DMS153 treated with DMSO at 0.1 percent for 48 hours (cell line): Measurements from ENCODE around the gene TMEM89.

Experiments
- DNase-seq: peaks from one replicate; lab custom pipeline; 2025; ENCODE audit not compliant: unreplicated experiment; lab: John Stamatoyannopoulos, UW

TMEM89 gene

GRCh38 chr3:48642605-48643004 lies 21.0 kb upstream of the TMEM89 start:
- no peak for DNase-seq

- no peak for DNase-seq
Measured at GRCh38 chr3:48641396-48641795, 19.8 kb upstream of the TMEM89 start.

GRCh38 chr3:48639944-48640606 lies 18.5 kb upstream of the TMEM89 start:
- no peak for DNase-seq

- no peak for DNase-seq
Measured at GRCh38 chr3:48637305-48637704, 15.7 kb upstream of the TMEM89 start.

GRCh38 chr3:48636149-48636655 lies 14.6 kb upstream of the TMEM89 start:
- DNase-seq, result no peak

- DNase-seq, result peak; percentile 48
Measured at GRCh38 chr3:48635222-48636021, 13.9 kb upstream of the TMEM89 start, which contains the start of gene SLC26A6. SLC26A6 (minus strand) TSS chr3:48635461; CDS start chr3:48635393, 68 bp downstream.

GRCh38 chr3:48634661-48635221 lies 13.2 kb upstream of the TMEM89 start:
- DNase-seq, result no peak

GRCh38 chr3:48633743-48634142 lies 12.2 kb upstream of the TMEM89 start:
- no peak for DNase-seq

- DNase-seq, result no peak
Measured at GRCh38 chr3:48633256-48633655, 11.7 kb upstream of the TMEM89 start.

- no peak for DNase-seq
Measured at GRCh38 chr3:48631516-48632448, 10.2 kb upstream of the TMEM89 start.

- DNase-seq, result no peak
Measured at GRCh38 chr3:48630833-48631232, 9.3 kb upstream of the TMEM89 start.

GRCh38 chr3:48630407-48630806 lies 8.8 kb upstream of the TMEM89 start:
- DNase-seq, result no peak

- no peak for DNase-seq
Measured at GRCh38 chr3:48629894-48630293, 8.3 kb upstream of the TMEM89 start.

GRCh38 chr3:48628277-48629017 lies 6.9 kb upstream of the TMEM89 start:
- no peak for DNase-seq

- no peak for DNase-seq
Measured at GRCh38 chr3:48625600-48625999, 4.0 kb upstream of the TMEM89 start.

- DNase-seq, result no peak
Measured at GRCh38 chr3:48624767-48625166, 3.2 kb upstream of the TMEM89 start.

GRCh38 chr3:48623851-48624547 lies 2.4 kb upstream of the TMEM89 start:
- DNase-seq, result peak; percentile 59

- DNase-seq, result no peak
Measured at GRCh38 chr3:48619541-48620524, 1.7 kb downstream of the TMEM89 start.
